NCI-H446 (cell line): ENCODE results near the gene STXBP6.
"Not testable (repeated sequence)": the region's sequence is repeated elsewhere in the genome, so short reads cannot be mapped to it uniquely, and the experiment has no call there.

Experiments used
- DNase-seq, 2 experiments: peaks; one replicate each; lab custom pipeline; 2025; lab: John Stamatoyannopoulos, UW

Gene STXBP6

GRCh38 chr14:24858052-24858451 lies 191.9 kb downstream of the STXBP6 start:
- no peak for DNase-seq

DNA sequence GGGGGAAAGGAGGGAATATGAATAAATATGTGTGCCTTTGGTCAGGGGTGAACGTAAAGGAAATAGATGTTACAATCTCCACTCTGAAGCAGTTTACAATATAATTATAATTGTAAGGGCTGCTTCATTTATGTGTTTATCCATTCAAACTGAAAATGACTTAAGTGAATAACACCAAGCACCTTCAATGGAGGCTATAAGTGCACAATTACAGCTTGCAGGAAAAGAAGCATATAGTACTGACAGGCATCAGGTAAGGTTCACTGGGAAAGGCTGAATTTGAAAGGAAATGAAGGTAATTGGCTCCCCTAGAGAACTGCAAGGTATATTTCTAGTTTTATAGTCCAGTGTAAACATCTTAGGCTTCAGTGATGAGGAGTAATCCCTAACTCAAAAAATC lies 192.7 kb downstream of the STXBP6 start:
- DNase-seq: no peak

GRCh38 chr14:24853446-24853845 lies 196.5 kb downstream of the STXBP6 start:
- DNase-seq: no peak

DNA sequence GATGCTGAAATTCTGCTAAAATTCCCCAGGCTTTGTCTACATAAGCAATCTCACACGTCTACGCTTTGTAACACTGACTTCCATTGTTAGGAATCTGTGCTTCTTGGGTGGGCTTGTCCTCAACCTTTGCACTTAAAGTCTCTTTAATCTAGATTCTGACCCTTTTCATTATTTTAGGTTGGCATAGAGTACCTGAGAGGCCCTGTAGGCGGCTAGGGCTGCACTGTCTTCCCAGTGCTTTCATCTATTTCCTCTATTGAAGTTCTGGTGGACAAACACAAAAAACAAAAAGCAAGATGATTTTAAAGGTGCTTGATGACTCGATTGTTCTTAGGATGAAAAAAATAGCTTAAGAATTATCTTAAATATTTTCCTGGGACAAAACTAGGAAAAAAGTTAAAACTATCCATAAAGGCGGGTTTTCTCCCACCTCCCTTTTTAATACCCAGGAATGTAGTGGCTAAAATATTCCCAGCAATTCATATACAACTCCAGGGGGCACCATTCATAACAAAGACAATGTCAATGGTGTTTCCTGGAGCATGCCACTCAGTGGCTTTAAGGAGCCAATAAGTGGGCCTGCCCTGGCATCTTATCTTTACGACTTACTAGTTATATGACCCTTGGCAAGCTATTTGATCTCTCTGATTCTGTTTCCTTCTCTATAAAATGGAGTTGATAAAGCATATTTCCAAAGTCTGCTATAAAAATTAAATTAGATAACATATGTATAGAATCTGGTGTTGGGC lies 197.5 kb downstream of the STXBP6 start:
- no peak for DNase-seq

- DNase-seq: no peak
These were observed 198.1 kb downstream of the STXBP6 start for GRCh38 chr14:24851837-24852236.

DNA sequence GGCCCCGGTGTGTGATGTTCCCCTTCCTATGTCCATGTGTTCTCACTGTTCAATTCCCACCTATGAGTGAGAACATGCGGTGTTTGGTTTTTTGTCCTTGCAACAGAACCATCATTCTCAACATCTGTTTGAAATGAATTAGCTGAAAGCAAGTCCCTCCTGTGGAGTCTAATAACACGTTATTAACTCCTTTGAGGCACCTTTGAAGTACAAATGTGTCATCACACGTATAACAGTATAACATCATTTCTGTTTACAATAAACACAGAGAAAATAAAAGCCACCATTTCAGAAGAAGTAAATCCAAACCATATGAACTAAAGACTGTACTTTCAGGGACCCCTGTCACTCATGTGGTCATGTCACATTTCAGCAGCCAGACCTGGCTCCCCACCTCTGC lies 198.5 kb downstream of the STXBP6 start:
- DNase-seq: no peak

GRCh38 chr14:24850072-24850471 lies 199.9 kb downstream of the STXBP6 start:
- no peak for DNase-seq

DNA sequence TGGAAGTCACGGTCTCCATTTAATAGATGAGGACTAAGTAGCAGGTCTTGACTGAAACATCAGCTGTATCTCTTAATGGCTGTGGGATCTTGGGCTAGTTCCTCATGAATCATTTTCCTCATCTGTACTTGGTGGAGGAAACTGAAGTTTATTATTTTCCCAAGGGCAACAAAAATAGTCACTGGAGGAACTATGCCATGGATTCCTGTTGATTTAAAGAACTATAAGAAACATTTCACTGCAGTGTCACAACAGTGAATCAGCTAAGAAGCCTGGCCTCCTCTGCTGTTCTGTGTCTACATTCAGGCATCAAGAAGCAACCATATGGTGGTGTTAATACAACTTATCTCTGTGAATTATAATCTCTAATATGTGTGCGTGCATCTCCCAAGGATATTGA lies 200.5 kb downstream of the STXBP6 start:
- no peak for DNase-seq

- no peak for DNase-seq
These were observed 201.7 kb downstream of the STXBP6 start for GRCh38 chr14:24848102-24848790.

GRCh38 chr14:24847568-24848095 lies 202.3 kb downstream of the STXBP6 start:
- no peak for DNase-seq

DNA sequence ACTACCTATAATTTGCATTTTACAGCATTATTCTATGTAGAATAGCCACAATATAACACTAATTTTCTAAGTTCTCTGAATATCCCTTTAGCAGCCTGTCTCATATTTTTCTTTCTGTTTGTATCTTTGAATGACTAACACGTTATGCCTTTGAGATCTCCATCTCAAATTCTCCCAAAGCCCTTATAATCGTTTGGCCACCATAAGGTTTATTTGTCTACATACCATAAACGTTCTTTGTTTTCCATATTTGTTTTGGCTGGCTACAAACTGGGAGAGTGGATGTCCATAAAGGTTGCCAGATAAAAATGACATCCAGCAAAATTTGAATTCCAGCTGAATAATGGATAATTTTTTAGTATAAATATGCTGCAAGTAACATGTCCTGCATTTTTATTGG lies 203.7 kb downstream of the STXBP6 start:
- no peak for DNase-seq

DNA sequence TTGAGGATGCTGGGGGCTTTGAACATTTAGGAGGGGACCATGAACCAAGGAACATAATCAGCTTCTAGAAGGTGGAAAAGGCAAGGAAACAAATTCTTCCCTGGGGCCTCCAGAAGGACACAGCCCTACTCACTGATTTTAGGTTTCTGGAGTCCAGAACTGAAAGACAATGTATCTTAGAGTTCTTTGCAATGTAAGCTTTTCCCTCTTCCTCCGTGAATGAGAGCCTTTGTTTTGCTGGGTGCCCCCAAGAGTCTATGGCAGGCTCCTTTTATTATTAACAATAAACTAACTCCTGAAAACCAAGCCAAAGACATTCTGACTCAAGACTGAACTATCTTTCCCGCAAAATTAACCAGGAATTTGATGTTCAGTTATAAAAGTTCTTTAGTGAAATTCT lies 204.1 kb downstream of the STXBP6 start:
- no peak for DNase-seq

- no peak for DNase-seq
These were observed 205.9 kb downstream of the STXBP6 start for GRCh38 chr14:24844011-24844410.

- no peak for DNase-seq
These were observed 206.5 kb downstream of the STXBP6 start for GRCh38 chr14:24843494-24843893.

DNA sequence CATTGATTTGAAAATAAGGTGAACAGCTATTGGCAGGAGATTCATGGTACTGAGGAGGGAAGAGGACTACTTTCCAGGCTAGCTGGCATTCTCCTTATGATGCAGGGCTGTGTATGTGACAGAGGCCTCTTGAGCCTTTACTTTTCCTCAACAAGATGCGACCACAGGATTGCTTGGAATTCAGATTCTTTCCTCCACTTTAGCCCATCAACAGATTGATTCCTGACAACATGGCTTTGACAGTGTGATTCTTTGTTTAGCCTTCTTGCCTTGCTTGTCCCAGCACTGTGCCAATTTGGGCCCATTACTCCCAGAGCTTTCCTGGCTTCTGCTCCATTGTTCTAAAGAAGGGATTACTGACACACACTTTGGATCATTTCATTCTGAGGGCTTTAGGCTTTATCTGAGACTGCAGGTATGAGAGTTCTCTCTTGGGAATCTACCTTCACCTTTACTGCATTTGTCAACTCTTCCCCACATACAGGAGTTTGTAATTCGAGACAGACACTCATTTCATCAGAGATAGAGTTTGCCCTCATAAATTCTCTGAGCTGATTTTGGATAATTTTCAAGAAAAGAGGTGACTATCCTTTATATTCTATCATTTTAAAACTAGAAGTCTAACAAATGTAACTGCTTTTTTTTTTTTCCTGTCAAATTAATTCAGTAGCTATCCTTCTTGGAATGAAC lies 209.6 kb downstream of the STXBP6 start:
- no peak for DNase-seq

DNA sequence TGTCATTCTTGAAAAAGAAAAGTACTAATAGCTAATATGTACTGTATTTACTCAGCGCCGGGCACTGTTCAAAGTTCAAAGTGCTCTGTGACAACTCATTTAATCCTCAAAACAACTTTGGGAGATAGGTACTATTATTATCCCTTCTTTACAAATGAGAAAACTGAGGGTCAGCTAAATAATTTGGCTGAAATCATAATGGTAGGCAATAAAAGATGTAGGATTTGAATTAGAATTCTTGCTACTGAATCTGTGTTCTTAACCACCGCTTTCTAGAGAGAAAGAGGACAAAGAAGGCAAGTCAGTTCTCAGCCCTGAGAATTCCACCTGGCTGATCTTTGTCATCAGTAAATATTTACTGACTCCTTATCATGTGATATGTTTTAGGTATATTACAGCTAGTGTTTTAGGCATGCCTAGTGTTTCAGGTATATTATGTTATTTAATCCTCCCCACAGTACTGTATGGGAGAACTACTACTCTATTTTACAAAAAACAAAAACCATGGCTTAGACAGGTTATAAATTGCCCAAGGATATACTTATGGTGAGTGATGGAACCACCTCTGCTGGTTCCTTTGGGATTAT lies 210.2 kb downstream of the STXBP6 start:
- no peak for DNase-seq

DNA sequence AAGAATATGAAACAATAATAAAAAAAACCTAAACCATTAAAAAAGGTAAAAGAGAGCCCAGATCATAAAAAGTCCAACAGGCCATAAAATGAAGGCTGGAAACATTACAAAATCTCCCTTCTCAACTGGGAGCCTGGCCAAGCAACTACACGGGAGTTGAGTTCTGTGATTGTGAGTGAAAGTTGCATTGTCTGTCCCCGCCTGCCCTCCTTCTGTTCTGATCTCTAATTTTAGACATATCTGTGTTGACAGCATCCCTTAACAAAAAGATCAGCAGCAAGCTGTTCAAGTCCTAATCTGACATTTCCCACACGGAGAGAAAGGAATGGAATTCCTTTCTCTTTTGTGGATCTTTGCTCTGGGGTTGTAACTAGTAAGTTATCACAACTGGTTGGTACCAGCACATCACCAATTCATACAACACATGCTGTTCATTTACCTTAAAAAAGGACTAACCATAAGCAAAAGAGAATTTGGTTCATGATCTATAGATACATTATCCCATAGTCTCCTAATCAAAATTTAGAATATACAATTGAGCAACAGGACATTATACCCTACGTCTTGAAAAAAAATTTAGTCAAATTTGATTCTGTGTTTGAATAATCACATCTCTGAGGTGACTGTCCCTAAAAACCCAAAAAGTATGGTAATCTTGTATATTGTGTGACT lies 210.9 kb downstream of the STXBP6 start:
- no peak for DNase-seq

DNA sequence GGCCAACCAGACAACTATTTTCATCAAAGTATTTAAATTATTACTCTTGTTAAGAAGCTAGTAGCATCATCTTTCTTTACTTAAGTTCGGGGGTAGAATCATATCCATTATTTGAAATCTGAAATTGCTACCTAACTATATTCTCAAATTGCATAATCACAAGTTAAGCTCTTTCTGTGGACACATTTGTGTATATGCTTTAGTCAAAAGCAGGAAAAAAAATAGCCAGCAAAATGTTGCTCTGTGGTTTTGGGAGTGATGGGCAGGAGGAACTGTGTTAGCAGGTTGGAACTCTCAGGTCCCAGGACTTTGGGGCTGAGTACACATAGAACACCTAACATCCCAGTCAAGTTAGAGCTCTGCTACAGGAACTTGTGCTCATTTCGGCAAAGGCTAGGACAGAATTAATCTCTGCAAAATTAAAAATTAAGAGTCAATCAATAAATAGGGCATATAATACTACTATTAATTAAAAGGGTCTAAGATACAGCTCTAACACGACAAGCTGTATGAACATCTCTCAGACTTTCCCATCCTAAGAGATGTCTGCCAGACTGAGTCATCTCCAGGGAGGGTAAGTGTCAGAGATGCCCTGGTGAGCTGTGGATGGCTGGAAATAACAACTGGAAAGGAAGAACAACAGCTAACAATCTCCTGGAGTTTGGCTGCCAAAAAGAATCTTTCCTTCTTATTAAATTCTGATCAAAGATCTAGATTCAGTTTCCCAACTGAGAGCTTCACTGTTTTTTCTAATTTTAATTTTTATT lies 212.5 kb downstream of the STXBP6 start:
- DNase-seq: no peak

- DNase-seq: not testable (repeated sequence)
These were observed 213.6 kb downstream of the STXBP6 start for GRCh38 chr14:24836324-24836723.

DNA sequence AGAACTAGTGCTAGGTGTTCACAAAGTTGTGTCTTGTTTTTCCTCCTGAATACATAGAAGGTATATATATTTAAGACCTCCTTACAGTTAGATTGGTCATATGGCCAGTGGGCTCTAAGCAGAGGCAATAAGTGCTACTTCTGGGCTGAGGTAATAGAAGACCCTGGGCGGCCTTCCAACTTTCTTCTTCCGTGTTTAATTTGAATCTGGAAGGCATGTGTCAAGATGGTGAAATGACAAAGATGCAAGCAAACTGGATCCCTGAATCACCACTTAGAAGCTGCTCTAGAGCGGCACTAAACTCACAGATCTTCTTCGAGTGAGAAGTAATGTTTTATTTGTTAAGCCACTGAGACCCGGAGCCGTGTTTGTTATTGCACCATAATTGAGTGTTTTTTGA lies 215.0 kb downstream of the STXBP6 start:
- no peak for DNase-seq

DNA sequence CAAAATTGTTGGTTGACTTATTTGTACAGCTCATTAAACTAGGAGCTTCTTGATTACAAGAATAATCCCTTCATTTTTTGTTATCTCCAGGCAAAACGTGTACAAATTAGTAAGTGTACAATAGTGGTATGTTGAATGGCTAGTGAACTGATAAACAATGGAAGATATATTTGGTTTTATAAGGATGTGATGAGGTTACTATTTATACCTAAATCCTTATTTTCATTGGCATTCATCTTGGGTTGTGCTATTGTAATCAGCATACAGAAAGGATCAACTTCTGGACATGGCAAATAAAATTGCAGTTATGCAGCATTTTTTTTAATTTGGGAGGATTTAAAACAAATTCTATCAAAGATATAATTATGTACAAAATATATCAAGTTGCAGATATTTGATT lies 216.6 kb downstream of the STXBP6 start:
- no peak for DNase-seq
